HG03095 (cell line): ENCODE data around the gene SFR1.
A peak's percentile ranks its signal among the peaks of the same experiment; 100 is the strongest.

ENCODE experiments used
- ATAC-seq: cut with Tn5 transposase; IDR thresholded peaks from one replicate; pipeline ENCODE4 v1.9.1; 2021; ENCODE audit warnings: moderate library complexity; ENCODE audit not compliant: unreplicated experiment

SFR1 gene, protein sequence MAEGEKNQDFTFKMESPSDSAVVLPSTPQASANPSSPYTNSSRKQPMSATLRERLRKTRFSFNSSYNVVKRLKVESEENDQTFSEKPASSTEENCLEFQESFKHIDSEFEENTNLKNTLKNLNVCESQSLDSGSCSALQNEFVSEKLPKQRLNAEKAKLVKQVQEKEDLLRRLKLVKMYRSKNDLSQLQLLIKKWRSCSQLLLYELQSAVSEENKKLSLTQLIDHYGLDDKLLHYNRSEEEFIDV

GRCh38 chr10:104121485-104122224, at the start of gene SFR1:
TSS of gene SFR1 (plus strand) at chr10:104122171. CDS start at chr10:104122184, 13 bp downstream.
- peak; percentile 94 for ATAC-seq

GRCh38 chr10:104072786-104073185, 49.2 kb upstream of the SFR1 start:
- no peak for ATAC-seq

DNA sequence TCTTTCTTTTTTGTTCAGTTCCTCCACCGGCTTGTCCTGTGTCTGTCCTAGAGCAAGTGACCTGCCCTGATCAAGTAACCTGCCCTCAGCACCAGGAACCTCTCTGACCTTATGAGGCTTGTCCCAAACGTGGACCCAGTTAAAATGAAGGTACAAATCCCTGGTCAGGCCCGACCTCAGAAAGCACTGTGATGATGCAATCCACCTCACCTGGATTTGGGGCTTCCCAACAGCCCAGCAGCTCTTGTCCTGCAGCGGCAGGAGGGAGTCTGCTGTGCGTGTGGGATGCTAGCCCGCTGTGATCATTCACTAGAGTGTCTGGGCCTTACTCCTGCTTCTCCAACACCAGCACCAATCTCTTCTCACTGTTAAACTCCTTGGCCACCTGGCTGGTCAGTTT, 47.5 kb upstream of the SFR1 start:
- no peak for ATAC-seq

DNA sequence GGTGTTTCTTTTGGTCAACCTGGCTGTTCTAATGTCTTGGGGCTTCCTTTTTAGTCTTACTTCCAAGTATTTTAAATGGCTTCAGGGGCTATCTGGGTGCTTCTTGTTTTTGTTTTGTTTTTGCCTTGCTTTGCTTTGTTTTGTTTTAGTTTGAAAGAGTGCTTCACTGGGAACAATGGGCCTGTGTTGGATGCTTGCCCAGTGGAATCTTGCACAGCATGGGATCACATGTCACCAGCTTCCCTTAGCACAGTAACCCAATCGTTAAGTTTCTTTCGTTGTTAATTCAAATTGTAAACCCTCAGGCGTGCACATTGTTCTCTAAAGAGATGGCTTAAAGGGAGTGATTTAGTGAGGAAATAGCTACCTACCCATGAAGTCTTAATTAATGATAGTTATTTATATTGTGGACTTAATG, 45.2 kb upstream of the SFR1 start:
- no peak for ATAC-seq

- ATAC-seq: no peak
Measured at GRCh38 chr10:104077247-104077646, 44.7 kb upstream of the SFR1 start.

GRCh38 chr10:104077663-104078151, 44.3 kb upstream of the SFR1 start:
- ATAC-seq: no peak

- ATAC-seq: no peak
Measured at GRCh38 chr10:104080762-104081161, 41.2 kb upstream of the SFR1 start.

DNA sequence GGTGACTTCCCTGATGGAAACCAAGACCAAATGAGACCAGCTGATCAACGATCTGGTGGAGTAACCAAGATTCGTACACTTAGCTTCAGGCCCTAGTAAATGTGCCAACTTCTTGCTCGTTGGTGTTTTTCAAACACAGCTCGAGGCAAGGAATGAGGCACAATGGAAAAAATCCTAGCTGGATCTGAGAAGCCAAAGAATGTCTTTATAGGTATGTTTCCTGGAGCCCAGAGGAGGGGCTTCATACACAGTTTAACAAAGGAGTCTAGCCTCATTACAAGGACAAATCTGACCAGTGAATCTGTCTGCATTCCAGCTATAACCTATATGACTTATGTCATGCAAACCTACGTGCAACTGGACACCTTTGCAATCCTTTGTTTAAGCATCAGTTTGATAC, 40.0 kb upstream of the SFR1 start:
- ATAC-seq: no peak

- ATAC-seq: no peak
Measured at GRCh38 chr10:104084482-104085142, 37.4 kb upstream of the SFR1 start.

DNA sequence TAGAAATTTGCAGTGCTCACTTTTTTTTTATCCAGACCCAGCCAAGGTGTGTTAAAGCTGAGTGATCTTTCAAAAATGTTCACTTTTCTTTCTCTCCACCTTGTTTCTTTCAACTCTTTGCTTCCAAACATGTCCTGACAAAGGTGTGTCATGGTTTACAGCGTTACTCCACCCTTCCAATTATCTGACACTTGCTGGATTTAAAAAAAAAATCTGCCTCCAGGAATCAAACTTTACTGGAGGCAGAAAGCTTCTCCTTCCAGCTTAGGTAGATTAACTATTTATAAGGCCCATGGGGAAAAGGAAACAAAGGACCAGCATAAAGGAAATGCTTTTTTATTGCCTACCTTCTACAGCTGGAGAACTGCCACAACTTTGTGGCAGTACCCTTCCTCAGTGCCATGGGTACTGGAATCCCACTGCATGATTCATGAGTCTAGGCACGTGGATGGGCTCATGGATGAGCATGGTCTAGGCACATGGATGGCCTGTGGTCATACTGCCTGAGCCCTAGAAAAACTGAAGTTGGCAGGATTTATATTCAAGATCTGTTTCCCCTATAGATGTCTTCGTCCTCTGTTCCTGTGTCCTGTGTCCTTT, 36.1 kb upstream of the SFR1 start, which contains the start of gene COL17A1:
Gene COL17A1, minus strand, starts transcription at position 80 of the 600 bp plus-strand sequence. CDS start 5,207 bp downstream, outside the sequence.
- no peak for ATAC-seq

DNA sequence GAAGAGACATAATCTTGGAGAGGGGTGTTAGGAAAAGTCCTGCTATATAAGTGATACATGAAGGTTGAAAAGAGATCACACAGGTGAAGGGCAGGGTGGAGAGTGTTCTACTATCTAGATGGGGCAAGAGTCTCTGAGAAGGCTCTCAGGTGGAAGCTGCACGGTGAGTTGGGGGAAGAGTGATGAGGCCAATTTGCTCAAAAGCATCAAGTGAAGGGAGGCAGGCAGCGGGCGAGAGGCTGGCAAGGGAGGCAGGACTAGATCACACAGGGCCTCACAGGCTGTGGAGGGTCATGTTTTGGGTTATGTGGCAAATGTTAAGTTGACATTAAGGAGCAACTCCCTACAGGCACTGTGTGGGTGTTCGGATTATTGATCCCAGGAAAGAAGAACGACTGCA, 33.7 kb upstream of the SFR1 start:
- no peak for ATAC-seq

DNA sequence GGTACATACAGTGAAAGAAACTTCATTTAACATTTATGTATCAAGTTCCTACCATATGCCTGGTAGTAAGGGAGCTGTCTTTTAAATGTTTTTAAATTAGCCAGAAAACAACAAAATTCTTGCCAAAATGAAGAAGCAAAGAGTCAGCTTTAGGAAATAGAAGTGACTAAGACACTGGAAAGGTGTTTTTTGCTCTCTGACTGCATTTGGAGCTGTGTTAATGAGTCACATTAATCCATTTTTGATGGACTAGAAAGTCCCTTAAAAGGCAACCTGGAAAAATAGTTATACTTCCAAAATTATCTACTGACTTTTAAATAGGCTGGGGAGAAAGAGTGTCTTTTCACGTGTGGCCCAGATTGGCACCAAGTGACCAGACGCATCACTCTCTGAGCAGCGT, 32.4 kb upstream of the SFR1 start:
- no peak for ATAC-seq

DNA sequence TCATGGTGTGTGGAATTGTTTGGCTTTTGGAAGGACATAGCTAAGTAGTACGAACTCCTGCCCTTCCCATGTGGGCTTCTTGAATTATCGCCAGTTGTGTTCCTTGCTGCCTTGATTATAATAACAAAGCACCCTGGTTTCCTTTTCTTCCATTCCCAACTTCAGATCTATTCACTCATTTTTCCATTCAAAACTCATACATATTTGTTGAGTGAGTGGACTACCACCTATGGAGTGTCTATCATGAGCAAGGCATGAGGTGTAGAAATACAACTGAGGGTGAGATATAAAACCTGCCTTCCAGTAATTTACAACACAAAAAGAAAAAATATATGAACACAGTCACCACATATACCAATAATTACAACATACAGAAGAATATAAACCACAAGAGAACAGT, 31.4 kb upstream of the SFR1 start:
- no peak for ATAC-seq

- no peak for ATAC-seq
Measured at GRCh38 chr10:104092749-104093148, 29.2 kb upstream of the SFR1 start.

- ATAC-seq: no peak
Measured at GRCh38 chr10:104096692-104097091, 25.3 kb upstream of the SFR1 start.

DNA sequence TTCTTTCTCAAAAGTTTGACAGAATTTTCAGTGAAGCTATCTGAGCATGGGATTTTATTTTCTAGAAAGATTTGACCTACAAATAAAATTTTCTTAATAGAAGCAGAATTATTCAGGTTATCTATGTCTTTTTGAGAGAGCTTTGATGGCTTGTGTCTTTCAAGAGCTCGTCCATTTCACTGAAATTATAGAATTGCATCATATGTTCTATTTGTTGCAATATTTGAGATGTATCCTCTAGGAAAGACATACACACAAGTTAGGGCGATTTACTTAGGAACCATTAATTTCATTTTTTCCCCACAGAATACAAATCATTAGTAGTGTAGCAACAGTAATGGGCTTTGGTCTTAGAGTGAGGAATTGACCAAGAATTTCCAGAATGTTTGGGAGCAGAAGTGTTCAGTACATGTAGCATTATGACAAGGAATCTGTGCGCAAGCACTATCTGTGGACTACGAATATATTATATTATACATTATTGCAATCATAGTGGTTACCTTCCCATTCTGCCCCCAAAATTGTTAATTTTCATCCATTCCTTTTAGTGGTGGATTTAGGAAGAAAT, 23.5 kb upstream of the SFR1 start:
- ATAC-seq: no peak

DNA sequence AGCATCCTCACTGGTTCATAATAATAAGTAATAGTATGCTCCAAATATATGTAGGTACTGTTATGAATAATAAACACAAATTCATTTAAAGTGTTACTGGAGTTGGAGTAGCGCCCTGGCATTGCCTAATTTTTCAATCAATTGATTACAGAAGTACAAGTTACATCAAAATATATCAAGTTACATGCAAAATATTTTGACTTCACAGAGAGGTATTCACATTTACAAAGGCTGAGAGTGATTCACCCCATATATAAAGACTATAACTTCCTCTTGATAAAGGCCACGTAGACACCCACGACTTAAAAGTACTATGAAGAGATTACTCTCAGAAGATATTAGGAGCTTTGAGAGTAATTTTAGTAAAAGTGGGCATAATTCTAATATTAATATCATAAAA, 22.7 kb upstream of the SFR1 start:
- ATAC-seq: no peak

DNA sequence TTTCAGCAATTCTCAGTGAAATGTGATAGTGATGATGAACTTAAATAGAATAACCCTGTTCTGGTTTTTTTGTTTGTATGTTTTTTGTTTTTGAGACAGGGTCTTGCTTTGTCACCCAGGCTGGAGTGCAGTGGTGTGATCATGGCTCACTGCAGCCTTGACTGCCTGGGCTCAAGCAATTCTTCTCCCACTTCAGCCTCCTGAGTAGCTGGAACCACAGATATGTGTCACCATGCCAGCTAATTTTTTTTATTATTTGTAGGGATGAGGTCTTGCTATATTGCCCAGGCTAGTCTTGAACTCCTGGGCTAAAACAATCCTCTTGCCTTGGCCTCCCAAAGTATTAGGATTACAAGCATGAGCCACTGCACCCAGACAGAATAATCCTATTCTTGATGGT, 22.0 kb upstream of the SFR1 start:
- no peak for ATAC-seq

DNA sequence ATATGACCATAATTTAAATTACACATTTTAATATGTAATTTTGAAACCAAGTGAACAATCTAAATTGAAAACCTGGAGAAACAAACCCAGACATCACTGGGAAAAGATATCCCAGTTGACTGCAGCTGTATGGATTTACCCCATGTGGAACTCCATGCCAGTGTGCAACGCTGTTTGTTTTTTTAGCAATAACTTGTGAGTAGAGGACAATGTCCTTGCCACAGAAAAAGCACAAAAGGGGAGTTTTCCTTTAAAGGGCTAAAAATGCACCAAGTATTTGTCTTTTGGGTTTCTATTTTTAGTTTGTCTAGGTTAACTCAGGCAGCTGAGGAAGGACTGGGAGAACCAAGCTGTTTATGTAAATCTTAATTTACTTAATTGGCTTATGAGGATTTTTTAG, 21.2 kb upstream of the SFR1 start:
- no peak for ATAC-seq

- ATAC-seq: no peak
Measured at GRCh38 chr10:104101902-104102301, 20.1 kb upstream of the SFR1 start.

DNA sequence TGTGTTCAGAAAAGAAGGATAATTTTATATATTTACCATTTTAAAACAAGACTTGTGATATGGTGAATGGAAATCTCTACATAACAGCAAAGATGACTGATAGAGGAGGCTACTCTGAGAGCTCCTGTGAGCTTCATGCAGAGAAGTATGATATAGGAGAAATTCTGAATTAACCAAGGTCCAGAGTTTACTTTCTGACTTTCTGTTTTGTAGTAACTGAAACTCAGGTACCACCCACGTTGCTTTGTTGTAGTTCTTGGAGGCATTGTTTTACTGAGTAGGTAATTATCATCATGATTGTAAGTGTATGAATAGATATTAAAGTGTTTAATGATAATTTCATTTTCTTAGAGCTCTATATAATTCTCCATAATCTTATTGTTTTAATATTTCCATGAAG, 18.0 kb upstream of the SFR1 start:
- ATAC-seq: no peak
